Measurements from ENCODE around the gene ATPAF1. TPM values are rescaled to one million over a fixed set of nuclear protein-coding genes. Genes with fewer than 3 reads are reported as not detected.

Gene ATPAF1
- total and polyA plus RNA-seq, 10 donors, result 23.7 to 39.5 (median 27.4) TPM

DNA sequence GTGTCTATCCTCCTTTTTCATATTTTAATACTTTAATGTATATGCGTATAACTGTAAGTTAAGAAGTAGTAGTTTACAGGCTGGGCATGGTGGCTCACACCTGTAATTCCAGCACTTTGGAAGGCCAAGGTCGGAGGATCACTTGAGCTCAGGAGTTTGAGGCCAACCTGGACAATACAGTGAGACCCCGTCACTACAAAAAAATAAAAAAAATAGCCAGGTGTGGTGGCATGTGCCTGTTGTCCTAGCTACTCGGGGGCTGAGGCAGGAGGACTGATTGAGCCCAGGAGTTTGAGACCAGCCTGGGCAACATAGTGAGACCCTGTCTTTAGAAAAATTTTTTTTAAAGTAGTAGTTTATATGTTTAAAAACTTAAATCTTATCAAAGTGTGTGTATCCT lies 22.3 kb downstream of the ATPAF1 start:
- Histone ChIP-seq H3K27me3 (replicated peaks in 1 of 7) (no peaks in the 10 kb centered on the region), H3K36me3 (peaks cover 0 to 88% (median 24%) of the 10 kb centered on the region in 6 donors), H3K4me3 (no peak overlapping the region), H3K9me3 (peaks cover 0 to 26% (median 15%) of the 10 kb centered on the region in 8 donors), H3K4me1 (no peaks in the 10 kb centered on the region), H3K27ac (no peak overlapping the region)
- 83 to 99% (median 97%) methylated on average over 4 of the region's 4 CpGs for WGBS, 5 donors
- intact Hi-C loops (cut with DNase I; ENCODE audit: low total_unique reads), result no loop called here
- TF ChIP-seq POLR2AphosphoS5 (IDR thresholded peaks at IDR 0.05), result no peak
- TF ChIP-seq, protein P1, sequence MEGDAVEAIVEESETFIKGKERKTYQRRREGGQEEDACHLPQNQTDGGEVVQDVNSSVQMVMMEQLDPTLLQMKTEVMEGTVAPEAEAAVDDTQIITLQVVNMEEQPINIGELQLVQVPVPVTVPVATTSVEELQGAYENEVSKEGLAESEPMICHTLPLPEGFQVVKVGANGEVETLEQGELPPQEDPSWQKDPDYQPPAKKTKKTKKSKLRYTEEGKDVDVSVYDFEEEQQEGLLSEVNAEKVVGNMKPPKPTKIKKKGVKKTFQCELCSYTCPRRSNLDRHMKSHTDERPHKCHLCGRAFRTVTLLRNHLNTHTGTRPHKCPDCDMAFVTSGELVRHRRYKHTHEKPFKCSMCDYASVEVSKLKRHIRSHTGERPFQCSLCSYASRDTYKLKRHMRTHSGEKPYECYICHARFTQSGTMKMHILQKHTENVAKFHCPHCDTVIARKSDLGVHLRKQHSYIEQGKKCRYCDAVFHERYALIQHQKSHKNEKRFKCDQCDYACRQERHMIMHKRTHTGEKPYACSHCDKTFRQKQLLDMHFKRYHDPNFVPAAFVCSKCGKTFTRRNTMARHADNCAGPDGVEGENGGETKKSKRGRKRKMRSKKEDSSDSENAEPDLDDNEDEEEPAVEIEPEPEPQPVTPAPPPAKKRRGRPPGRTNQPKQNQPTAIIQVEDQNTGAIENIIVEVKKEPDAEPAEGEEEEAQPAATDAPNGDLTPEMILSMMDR (IDR thresholded peaks at IDR 0.05 in 8 of 11, conservative IDR thresholded peaks at IDR 0.05 in 3 of 11), result no peak
- no peak for TF ChIP-seq POLR2A (IDR thresholded peaks at IDR 0.05)
- no peak for DNase-seq

DNA sequence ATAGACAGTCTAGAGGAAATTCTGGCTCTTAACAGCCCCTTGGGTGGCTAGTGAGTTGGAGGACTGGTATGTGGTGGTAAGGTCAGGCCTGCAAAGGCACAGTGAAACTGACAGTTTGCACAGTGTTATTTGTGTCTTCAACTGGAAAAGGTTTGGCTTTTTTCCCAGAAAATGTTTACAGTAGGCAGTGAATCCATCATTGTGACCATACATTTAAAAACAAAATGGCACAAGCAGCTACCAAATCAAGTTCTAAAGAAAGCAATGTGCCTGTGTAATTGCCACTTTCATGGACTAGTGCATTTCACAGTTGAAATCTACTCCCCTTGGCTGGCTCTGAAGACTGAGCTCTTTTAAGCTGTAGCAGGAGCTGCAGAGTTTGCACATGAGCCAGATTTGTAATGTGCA lies 24.8 kb downstream of the ATPAF1 start:
- no peak for DNase-seq
- Histone ChIP-seq H3K4me1 (no peaks in the 10 kb centered on the region), H3K27ac (no peak overlapping the region), H3K27me3 (replicated peaks in 1 of 7) (no peaks in the 10 kb centered on the region), H3K36me3 (peaks cover 0 to 63% (median 11%) of the 10 kb centered on the region in 6 donors), H3K9me3 (peaks cover 0 to 11% (median 2%) of the 10 kb centered on the region in 8 donors), H3K4me3 (no peak overlapping the region)
- TF ChIP-seq, protein P1 (IDR thresholded peaks at IDR 0.05 in 8 of 11, conservative IDR thresholded peaks at IDR 0.05 in 3 of 11), result no peak
- TF ChIP-seq POLR2A (IDR thresholded peaks at IDR 0.05), result no peak
- intact Hi-C loops (cut with DNase I; ENCODE audit: low total_unique reads), result no loop called here

DNA sequence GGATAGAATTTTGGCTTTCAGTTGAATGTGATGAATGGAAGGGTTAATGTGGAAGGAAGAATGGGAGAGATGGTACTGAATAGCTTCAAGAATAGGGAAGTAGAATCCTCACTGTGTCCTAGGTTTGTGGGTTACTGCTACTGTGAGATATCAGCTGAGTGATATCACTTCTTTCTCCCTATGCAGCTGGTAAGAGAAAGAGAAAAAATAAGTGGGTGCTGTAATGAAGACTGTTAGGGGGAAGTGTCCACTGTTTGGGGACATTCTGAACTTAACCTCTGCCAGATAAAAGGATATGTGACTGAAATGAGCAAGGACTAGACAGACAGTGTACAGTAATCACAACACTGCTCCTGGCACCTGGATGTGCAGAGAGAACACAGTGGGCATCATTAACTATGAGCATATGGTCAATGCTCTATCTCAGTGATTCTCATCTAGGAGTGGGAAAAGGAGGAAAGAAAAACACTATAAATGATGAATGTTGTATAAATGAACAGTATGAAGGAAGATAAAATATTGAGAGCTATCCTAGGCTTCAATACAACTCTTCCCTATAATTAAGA lies 26.0 kb downstream of the ATPAF1 start:
- intact Hi-C loops (cut with DNase I; ENCODE audit: low total_unique reads), result no loop called here
- no peak for DNase-seq

DNA sequence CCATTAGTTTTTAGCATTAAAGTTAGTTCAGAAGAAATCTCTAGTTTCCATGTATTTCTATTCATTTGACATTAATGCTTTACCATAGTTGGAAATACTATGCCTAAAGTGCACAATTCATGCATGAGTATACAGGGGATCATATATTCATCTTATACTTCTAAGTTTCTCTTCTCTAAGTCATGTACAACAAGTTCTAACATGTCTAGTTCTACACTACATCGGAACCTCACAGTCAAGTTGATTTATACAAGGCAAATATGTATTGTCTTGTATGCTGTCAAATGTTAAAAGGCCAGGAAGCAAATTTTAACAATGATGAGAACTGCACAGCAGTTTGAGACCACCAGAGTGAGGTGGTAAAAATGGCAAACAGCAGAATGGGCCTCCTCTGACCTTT lies 28.6 kb downstream of the ATPAF1 start:
- Histone ChIP-seq H3K36me3 (peaks cover 0 to 68% (median 28%) of the 10 kb centered on the region in 6 donors), H3K4me1 (no peaks in the 10 kb centered on the region), H3K27ac (no peak overlapping the region), H3K4me3 (no peak overlapping the region), H3K9me3 (no peaks in the 10 kb centered on the region), H3K27me3 (replicated peaks in 1 of 7) (no peaks in the 10 kb centered on the region)
- WGBS, 5 donors, result 95 to 100% (median 97%) methylated on average over 1 of the region's 1 CpG
- DNase-seq, result no peak
- intact Hi-C loops (cut with DNase I; ENCODE audit: low total_unique reads), result no loop called here
- TF ChIP-seq POLR2AphosphoS5 (IDR thresholded peaks at IDR 0.05) (no peak), POLR2A (IDR thresholded peaks at IDR 0.05) (no peak)
- TF ChIP-seq, protein P1 (IDR thresholded peaks at IDR 0.05 in 8 of 11, conservative IDR thresholded peaks at IDR 0.05 in 3 of 11), result no peak

More for the DNA sequence above, 26.0 kb downstream of the ATPAF1 start:
- Histone ChIP-seq H3K4me3 (no peak overlapping the region), H3K36me3 (peaks cover 0 to 62% (median 8%) of the 10 kb centered on the region in 6 donors), H3K4me1 (no peaks in the 10 kb centered on the region), H3K27me3 (replicated peaks in 1 of 7) (no peaks in the 10 kb centered on the region), H3K27ac (no peak overlapping the region), H3K9me3 (no peaks in the 10 kb centered on the region)
- TF ChIP-seq, protein P1 (IDR thresholded peaks at IDR 0.05 in 8 of 11, conservative IDR thresholded peaks at IDR 0.05 in 3 of 11), result no peak
- TF ChIP-seq POLR2AphosphoS5 (IDR thresholded peaks at IDR 0.05) (no peak), POLR2A (IDR thresholded peaks at IDR 0.05) (no peak)
